ENCODE data around the gene ADGRL3. TPM values are rescaled to one million over a fixed set of nuclear protein-coding genes. Genes with fewer than 3 reads are reported as not detected.

Gene ADGRL3
- total RNA-seq, 1 donor, result under 0.01 TPM

DNA sequence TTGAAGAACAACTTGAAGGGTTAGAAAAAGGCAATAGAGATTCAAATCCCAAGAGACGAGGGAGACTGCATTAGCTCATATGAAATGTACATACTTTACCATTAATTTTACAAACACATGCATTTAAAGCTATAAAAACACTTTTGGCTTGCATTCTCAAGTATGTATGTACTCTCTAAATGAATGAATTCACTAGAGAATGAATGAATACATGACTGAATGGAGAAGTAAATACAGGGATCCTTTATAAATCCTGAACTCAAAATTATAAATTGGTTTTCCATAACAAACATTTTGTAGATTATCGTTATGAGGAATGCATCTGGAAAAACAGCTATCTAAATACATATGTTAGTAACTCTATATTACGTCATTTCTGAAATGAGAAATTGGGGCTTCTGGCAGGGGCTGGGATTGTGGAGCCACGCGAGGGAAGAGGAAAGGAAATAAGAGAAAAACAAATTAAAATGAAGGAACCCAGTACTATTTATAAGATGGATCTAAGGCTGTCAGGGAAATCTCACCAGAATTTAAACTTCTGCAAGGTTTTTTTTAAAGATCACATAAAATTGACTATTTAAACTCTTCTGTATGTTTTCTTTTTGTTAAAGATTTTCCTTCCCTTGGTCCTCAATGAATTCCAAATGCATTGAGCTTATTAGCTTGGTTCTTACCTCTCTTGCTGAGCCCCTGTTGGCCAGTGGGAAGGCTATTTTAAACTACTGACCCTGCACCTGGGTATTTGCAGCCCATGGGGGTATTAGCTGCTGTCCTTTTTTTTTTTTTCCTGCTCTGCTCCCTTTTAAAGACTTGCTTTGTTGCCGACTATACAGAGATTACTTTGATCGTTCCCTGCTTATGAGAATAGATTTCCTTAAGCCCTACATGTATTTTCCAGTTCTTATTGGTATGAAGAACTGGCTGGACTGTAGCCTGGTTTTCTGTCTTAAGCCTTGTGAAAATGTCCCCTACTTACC, 207.8 kb downstream of the ADGRL3 start:
- no peak for DNase-seq (ENCODE audit: low read depth in 2 of 3, low spot score in 2 of 3)

DNA sequence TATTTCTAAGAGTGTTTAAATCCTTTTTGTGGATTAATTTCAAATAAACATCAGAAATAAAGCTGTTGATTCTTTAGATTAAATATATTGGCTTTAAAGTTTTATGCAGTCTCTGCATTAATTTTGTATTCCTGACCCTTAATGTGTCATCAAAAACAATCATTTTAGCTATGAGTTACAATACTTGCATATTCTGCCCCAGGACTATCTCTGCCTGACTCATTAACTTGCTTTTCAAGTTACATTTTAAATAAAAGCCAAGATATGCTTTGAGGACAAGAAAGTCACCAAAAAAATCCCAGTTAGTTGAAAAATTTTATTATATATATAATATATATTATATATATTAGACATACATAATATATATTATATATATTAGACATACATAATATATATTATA, 208.7 kb downstream of the ADGRL3 start:
- DNase-seq (ENCODE audit: low read depth in 2 of 3, low spot score in 2 of 3), result no peak

DNA sequence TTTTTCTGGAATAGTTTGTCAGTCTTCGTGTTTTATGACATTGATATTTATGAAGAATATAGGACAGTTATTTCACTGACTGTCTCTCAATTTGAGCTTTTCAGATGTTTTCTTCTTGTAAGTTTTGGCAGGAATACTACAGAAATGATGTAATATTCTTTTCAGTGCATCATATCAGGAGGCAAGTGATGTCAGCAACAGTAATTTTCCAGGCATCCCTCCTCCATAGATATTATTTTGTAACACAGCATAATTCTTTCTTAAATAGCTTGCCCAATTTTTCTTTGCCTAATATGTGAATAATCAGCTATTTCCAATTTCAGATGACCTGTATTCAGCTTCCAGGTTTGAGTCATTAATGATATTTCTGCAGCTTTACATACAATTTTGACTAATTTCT, 211.1 kb downstream of the ADGRL3 start:
- DNase-seq (ENCODE audit: low read depth in 2 of 3, low spot score in 2 of 3), result no peak

DNA sequence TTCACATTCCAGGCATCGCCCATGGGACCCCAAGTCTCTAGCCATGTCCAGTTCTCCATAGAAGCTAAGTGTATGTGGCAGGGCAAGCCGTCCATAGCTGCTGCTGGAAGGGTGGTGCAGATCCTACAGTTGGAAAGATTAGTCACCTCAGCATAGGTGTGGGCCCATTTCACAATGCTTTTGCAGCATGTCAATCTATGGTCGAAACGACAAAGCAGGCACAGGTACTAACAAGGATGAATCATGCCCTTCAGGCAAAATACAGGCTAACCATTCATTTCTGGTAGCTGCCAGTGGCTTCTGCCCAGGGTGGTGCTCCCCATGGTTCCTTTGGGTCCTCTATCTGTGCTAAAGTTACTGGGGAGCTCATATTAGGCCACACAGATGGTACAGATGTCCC, 225.2 kb downstream of the ADGRL3 start:
- DNase-seq (ENCODE audit: low read depth in 2 of 3, low spot score in 2 of 3), result no peak

DNA sequence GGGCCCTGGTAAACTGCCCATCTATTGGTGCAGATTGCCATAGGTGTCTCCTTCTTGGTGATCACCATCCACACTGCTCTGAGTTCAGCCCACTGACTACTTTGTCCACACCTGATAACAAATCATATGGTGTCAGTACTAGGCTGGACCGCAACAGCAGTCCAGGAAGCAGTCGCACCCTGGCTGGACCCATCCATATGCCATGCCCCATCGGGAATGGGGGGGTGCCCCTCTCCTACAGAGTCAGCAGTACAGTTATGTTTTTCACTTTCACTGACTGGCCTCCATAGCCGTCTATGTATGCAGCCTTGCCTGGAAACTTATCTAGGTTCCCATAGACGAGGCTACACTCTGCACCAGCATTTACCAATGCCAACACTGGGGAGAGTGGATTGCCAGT, 226.1 kb downstream of the ADGRL3 start:
- no peak for DNase-seq (ENCODE audit: low read depth in 2 of 3, low spot score in 2 of 3)

DNA sequence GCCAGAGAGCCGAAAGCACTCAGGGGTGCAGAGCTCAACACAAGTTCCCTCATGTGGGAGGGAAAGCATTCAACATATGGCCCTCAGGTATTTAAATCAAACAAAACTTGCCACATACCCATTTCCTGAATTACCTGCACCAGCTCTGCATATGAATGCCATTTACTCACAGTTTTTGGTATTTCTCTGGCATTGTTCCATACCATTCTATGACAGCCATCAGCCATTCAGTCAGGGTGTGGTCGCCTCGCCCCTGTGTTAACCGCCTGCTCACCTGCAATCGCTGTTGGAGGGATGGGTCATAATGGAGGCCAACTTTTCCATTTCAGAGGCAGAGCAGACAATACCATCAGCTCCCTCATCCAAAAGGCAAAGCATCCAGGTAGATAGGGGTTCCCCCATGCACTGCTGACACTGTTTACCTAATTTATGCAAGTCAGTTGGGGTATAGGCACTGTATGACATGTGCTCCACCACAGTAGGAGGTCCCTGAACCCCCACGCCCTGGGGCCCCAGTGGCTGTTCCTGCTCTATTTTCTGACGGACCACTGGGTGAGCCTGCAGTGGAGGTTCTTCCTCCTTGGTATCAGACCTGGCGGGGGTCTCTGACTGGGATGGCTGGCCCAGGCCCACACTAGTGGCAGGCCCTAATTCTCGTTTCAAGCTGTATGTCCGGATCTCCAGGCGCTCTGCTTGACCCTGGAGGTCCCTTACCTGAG, 227.1 kb downstream of the ADGRL3 start:
- no peak for DNase-seq (ENCODE audit: low read depth in 2 of 3, low spot score in 2 of 3)

DNA sequence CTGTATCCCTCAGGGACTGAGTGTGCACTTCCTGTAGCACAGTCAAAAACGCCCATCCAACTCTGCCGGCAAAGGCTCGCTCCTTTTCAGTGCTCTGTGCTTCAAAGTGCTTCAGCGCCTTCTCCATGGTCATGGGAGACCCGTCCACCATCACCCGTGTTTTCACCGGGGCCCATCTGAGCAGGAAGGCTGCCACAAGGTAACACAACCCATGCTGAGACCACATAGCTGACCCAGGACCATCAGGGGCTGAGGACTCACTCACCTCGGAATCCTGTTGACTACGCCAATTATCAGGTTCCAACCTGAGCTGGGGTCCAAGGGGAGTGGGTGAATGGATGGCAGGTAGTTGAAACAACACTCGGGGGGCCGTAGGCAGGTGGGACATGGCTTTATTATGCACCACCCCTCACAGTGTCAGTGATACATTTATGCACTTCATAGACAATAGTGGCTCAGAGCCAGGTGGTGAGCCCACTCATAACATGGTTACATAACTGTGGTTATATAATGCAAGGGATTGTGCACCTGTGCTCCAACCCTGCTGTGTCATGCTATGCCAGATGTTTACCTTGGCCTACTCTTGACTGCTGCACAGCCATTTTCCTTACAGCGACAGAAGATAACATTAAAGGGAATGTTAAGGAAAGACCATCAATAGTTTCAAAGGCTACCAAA, 227.8 kb downstream of the ADGRL3 start:
- DNase-seq (ENCODE audit: low read depth in 2 of 3, low spot score in 2 of 3), result no peak

DNA sequence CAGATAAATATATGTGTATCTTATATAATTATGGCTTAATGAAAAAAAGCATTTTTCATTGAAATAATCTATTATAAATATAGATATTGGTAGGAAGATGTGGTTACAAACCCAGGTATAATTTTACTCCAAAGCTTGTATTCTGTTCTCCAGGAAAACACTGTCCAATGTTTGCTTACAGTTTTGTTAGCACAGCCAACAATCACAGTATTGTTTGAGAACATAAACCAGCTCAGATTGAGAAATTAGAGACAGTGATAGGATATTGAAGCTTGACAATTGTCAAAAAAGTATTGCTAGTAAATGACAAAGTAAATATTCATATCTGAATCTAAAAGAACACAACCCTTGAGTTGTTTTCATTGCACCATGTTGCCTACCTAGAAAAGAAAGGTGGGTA, 228.8 kb downstream of the ADGRL3 start:
- DNase-seq (ENCODE audit: low read depth in 2 of 3, low spot score in 2 of 3), result no peak

DNA sequence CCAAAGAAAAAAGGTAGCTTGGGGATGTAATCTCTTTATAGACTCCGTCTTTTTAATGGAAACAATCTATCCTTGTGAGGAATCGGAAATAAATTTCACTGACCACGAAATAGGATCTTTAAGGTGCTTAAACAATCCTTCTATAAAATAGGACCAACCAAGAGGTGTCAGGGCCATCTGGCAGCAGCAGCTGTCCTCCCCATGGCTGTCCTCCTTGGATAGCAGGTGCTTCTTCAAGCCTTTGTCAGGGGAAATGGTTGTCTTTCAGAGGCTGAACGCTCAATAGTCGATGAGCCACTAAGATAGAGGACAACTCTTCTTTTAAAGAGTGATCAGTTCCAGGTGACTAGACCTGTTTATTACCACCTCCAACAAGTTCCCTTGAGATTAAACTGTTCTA, 231.0 kb downstream of the ADGRL3 start:
- DNase-seq (ENCODE audit: low read depth in 2 of 3, low spot score in 2 of 3), result no peak

DNA sequence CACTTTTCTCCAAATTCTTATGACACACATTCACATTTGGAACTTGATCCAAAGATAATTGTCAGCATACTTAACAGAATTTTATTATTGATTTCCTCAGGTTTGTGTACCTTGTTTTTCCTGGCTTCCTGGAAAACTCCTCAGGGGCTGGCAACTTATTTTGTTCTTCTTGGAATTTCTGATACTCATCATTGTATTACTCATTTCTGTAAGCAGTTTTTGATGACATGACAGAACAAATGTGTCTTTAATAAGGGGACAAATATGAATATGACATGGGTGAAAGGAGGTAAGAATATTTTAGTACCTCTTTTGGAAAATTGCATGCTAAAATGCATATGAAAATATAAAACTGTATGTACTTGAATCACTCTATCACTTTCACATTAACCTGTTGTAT, 237.8 kb downstream of the ADGRL3 start:
- no peak for DNase-seq (ENCODE audit: low read depth in 2 of 3, low spot score in 2 of 3)

DNA sequence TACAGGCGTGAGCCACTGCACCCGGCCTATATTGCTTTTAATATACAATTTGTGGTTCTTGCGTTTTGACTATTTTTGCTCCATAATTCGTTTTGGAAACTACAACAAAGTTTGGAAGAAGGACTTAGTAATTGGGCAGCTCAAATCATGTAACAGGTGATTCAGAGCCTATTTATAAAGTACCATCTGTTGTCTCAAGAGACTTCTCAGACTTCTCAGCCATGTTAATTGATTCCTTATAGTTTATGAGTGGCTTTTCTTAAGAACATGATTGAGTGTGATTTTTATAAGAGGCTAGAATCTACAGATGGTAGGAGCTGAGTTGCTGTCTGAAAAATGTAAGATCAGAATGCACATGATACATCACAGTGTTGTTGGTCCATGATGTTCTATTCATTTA, 240.2 kb downstream of the ADGRL3 start:
- DNase-seq (ENCODE audit: low read depth in 2 of 3, low spot score in 2 of 3), result no peak

DNA sequence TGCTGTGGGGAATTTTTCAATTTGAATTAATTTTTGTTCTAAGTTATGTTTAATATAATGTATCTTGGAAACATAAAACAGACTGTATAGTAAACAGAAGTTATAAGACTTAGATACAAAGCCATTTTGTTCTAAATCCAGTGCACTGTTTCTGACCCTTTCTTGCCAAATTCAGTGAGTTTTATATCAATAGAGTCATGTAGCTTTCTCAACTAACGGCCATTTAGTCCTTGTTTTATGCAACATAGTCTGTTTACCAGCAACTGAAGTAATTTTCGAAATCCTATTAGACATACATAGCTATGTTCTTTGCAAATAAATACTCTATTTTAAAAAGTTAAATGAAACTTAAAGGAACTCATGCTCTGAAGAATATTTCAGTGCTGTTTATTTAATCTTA, 242.8 kb downstream of the ADGRL3 start:
- DNase-seq (ENCODE audit: low read depth in 2 of 3, low spot score in 2 of 3), result no peak

DNA sequence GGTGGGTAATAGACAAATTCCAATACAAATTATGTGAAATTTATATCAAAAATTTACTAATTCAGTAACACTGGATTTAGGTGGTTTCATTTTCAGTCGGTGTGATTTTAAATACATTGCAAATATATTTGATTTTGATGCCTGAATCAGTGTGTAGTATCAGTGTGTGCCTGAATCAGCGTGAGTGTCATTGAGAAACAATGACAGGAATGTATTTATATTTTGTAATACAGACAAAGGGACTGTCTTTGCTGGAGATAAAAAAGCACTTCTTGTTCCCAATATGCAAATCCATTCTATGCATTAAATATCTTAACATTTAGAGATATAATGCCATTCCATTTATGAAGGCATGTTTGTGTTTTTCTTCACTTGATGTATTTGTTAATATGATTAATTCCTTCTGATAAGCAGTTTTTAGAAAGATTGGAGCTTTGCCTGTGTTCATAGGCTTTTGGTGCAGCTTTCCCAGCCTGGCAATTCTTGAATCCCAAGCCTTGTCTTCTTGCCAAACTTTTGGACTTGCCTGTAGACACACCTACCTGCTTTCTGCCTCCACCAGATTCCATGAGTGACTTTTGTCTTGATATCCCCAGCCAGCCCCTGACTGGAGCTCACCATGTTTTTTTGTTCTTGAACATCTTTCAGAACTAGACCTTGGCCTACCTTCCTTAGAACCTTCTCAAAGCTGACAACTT, 243.8 kb downstream of the ADGRL3 start:
- no peak for DNase-seq (ENCODE audit: low read depth in 2 of 3, low spot score in 2 of 3)

DNA sequence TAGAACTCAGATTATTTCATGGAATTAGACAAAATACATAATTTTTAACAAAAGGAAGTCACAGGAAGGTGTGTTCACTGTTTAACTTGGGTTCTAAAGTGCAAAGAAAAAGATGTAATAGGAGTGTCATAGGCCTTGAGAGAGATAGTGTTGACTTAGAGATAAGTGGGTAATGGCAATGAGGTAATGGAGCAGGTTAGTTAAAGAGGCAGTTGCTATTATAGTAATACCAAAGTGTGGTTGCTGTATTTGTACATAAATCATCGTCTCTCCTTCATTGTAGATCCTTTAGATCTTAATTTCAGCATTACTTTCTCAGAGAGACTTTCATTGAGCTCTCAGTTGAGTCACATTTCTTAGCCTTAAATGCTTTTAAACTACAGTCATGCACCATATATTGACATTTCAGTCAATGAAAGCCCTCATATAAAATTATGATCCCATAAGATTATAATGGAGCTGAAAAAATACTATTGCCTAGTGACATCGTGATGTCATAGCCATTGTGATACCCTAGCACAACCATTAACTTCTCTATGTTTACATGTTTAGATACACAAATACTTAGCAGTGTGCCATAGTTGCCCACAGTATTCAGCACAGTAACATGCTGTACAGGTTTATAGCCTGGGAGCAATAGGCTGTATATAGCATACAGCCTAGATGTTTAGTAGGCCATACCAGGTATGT, 245.4 kb downstream of the ADGRL3 start:
- DNase-seq (ENCODE audit: low read depth in 2 of 3, low spot score in 2 of 3), result no peak

DNA sequence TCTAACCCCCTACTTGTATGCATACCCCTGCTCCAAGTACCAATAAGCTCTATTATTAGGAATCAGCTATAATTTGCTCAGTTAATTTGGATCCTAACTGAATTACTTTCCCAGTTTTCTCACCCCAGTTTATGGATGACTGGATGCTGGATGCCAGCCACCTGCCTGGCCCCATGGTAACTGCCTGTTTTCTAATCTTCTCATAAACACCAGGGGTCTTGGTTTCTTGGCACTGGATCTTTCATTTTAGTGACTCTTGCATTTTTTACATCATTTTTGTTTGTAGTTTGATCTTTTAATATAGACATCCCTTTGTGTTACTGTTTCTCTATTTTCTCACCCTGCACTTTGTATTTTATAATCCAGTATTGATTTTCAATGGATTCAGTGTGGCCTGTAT, 246.8 kb downstream of the ADGRL3 start:
- no peak for DNase-seq (ENCODE audit: low read depth in 2 of 3, low spot score in 2 of 3)

DNA sequence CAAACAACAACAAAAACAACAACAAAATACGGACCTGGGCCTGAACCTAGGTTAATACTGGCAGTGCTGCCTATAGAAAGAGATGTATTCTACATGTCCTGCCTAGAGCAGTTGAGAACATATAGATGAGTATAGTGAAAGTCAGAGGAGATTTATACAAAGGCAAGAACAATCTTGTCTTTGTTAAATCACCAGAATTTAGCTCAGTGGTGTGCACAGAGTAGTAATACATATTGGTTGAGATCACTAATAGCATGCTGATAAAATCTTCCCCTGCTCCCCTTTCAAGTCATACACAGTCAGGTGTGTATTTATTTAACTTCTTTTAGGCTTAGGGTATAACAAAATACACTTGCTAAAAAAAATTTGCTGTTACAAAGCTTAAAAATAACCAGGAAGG, 247.8 kb downstream of the ADGRL3 start:
- DNase-seq (ENCODE audit: low read depth in 2 of 3, low spot score in 2 of 3), result no peak

DNA sequence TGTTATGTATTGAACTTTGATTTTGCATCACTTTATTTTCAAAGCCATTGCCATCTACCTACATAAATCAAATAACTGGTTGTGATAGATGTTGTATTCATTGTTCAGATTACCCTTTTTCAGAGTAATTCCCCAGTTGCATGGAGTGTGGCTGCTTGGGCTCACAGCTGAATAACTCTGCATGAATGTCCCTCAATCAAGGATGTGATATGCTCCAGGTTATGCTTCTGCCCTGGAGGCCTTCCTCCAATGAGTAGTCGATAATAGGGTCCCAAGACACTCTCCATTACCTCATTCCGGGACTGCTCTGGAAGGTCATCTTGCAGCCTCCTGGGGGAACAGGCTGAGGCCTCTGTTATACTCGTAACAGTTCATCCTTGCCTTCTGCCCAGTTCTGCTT, 251.8 kb downstream of the ADGRL3 start:
- no peak for DNase-seq (ENCODE audit: low read depth in 2 of 3, low spot score in 2 of 3)

DNA sequence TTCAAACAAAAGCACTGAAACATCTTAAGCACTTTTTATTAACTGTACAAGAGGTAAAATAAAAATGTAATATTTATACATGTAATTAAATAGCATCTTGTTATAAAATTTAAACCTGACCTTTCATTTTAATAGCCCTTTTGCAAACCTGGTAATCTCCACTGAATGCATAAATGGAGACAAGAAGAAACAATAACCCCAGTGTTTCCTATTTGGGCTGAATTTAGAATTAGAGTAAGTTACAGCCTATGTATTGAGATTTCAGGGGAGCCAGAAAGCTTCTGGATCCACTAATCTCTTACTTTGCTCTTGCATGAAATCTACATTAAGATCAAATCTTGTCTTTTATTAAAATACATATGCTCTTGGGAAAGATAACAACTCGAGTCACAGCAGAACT, 261.8 kb downstream of the ADGRL3 start:
- DNase-seq (ENCODE audit: low read depth in 2 of 3, low spot score in 2 of 3), result no peak

DNA sequence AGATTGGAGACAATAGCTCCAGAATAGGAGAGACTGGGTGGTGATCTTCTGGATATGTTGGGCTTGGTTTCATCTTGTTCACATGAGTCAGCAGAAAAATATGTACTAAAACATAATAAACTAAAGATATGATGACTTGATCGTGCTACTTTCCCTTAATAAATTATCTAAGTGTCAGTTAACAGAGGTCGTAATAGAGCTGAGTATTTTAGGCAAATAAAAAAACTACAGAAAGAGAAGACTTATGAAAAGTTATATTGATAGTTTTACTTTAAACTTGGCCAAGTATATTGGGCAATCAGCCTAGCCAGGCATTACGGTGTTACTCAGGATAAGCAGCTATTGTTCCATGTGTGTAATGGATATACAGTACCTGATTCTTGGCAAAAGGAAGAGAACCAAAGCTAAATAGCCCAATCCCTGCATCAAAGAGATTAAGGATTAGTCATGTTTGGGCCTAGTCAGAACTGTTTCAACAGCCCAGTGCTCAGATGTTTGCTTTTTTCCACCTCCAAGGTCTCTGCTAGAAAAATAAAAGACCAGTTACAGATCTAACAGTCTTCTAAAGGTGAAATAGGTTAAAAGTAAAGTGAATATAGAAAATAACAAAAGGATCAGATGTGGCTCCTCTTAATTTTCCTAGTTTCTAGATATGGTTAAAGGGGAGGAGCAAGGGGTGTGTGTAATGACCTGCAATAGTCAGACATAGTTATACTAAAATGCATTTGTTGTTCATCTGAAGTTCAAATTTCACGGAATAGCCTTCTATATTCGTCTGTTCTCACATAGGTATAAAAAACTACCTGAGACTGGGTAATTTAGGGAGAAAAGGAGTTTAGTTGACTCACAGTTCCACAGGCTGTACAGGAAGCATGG, 262.6 kb downstream of the ADGRL3 start:
- DNase-seq (ENCODE audit: low read depth in 2 of 3, low spot score in 2 of 3), result no peak
